ENCODE data around the gene CNNM4. TPM values are rescaled to one million over a fixed set of nuclear protein-coding genes. Genes with fewer than 3 reads are reported as not detected.
A peak's percentile ranks its signal among the peaks of the same experiment; 100 is the strongest.
"Not testable (repeated sequence)": the region's sequence is repeated elsewhere in the genome, so short reads cannot be mapped to it uniquely, and the experiment has no call there.

CNNM4 gene
- total RNA-seq, 6 experiments from 2014 or later: 2.3 to 4.9 (median 3.7) TPM

GRCh38 chr2:96789245-96789617, 28.5 kb downstream of the CNNM4 start:
- no peaks in the 10 kb centered on the region for H3K9me3 ChIP-seq
- no peak for DNase-seq
- 70% methylated on average over 2 of the region's 6 CpGs for WGBS (ENCODE audit: insufficient coverage, low coverage, low lambda C conversion rate, missing lambda C conversion rate)
- ATAC-seq: no peak
- TF ChIP-seq, protein P1, sequence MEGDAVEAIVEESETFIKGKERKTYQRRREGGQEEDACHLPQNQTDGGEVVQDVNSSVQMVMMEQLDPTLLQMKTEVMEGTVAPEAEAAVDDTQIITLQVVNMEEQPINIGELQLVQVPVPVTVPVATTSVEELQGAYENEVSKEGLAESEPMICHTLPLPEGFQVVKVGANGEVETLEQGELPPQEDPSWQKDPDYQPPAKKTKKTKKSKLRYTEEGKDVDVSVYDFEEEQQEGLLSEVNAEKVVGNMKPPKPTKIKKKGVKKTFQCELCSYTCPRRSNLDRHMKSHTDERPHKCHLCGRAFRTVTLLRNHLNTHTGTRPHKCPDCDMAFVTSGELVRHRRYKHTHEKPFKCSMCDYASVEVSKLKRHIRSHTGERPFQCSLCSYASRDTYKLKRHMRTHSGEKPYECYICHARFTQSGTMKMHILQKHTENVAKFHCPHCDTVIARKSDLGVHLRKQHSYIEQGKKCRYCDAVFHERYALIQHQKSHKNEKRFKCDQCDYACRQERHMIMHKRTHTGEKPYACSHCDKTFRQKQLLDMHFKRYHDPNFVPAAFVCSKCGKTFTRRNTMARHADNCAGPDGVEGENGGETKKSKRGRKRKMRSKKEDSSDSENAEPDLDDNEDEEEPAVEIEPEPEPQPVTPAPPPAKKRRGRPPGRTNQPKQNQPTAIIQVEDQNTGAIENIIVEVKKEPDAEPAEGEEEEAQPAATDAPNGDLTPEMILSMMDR (IDR thresholded peaks at IDR 0.05): no peak
- TF ChIP-seq POLR2A (IDR thresholded peaks at IDR 0.05): no peak
- H3K27me3 ChIP-seq: no peaks in the 10 kb centered on the region
- no peak overlapping the region for H3K4me3 ChIP-seq
- intact Hi-C loops (cut with DNase I): no loop called here
- H3K27ac ChIP-seq: no peak overlapping the region
- H3K4me1 ChIP-seq: peaks cover 0 to 28% (median 5%) of the 10 kb centered on the region in 4 donors
- H3K36me3 ChIP-seq: no peaks in the 10 kb centered on the region

DNA sequence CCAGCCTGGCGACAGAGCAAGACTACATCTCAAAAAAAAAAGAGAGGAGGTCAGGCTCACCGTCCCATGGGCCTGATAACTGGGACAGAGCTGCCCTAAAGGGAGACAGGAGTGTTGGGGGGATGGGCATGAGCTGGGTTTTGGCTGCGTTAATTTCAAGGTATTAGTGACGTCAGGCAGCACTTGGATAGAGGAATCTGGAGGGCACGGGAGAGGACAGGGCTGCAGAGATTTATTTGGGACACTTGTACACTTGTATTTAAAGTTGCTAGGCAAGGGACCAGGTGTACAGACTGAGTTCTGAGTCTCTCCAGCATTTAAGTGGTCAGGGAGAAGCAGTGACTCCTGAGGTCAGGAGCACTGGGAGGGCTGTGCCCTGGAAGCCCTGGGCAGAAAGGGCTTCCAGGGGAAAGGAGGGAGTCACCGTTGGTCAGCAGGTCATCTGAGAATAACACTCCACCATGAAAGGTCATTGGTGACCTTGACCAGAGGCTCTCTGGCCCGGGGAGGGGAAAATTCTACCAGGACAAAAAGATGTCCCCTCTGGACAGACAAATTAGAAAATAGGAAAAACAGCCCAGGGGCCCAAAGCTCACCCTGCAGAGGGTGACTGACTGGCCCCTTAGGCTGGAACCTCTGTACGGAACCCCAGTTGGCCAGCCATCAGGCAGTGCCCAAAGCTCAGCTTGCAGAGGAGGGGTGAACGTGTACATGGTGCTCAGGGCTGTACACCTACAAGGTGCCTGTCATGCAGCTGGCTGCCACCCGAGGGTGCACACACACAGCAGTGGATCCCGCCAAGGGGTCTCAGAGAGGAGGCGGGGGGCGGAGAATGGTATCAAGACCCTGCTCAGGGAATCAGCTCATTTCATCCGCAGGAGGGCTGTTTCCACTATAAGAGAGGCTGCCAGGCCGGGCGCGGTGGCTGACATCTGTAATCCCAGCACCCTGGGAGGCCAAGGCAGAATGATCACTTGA, 32.4 kb downstream of the CNNM4 start:
- Histone ChIP-seq H3K36me3 (no peaks in the 10 kb centered on the region), H3K27me3 (no peaks in the 10 kb centered on the region), H3K4me1 (peaks cover 0 to 9% (median 3%) of the 10 kb centered on the region in 4 donors), H3K4me3 (no peak overlapping the region), H3K27ac (no peak overlapping the region), H3K9me3 (no peaks in the 10 kb centered on the region)
- peak in 1 of 4 donors; percentile 24 for ATAC-seq
- DNase-seq: no peak
- 85% methylated on average over 8 of the region's 17 CpGs for WGBS (ENCODE audit: insufficient coverage, low coverage, low lambda C conversion rate, missing lambda C conversion rate)
- TF ChIP-seq POLR2A (IDR thresholded peaks at IDR 0.05): no peak
- TF ChIP-seq, protein P1 (IDR thresholded peaks at IDR 0.05): no peak
- intact Hi-C loops (cut with DNase I): no loop called here

DNA sequence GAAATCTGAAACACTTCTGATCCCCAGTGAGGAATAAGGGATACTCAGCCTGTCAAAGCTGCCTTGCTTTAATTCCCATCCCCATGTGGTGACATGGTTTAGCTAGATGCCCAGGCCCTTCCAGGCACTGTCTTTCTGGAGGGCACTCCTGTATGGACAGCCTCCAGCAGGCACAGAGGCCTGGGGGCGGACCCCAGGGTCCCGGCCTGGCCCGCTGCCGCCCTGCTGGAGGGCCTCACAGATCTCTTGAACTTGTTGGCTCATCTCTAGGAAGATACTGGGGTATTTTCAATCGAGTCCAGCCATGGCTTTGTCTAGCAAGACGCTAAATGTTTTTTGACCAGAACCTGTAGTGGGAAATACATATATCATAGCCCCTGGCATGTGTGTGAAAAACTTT, 34.4 kb downstream of the CNNM4 start:
- Histone ChIP-seq H3K4me3 (no peak overlapping the region), H3K27me3 (no peaks in the 10 kb centered on the region), H3K4me1 (no peaks in the 10 kb centered on the region), H3K27ac (no peak overlapping the region), H3K9me3 (no peaks in the 10 kb centered on the region), H3K36me3 (no peaks in the 10 kb centered on the region)
- intact Hi-C loops (cut with DNase I): no loop called here
- no peak for DNase-seq
- ATAC-seq: no peak
- WGBS (ENCODE audit: insufficient coverage, low coverage, low lambda C conversion rate, missing lambda C conversion rate): 94% methylated on average over 2 of the region's 6 CpGs
- TF ChIP-seq, protein P1 (IDR thresholded peaks at IDR 0.05): no peak
- no peak for TF ChIP-seq POLR2A (IDR thresholded peaks at IDR 0.05)

DNA sequence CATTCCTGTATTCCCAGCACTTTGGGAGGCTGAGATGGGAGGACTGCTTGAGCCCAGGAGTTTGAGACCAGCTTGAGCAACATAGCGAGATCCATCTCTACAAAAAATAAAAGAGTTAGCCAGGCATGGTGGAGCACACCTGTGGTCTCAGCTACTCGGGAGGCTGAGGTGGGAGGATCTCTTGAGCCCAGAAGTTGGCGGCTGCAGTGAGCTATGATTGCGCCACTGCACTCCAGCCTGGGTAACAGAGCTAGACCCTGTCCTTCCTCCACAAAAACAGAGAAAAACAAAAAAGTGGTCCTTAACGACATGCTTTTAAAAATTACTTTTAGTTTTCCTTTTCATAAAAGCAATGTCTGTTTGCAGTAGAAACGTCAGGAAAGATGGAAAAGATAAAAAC, 35.8 kb downstream of the CNNM4 start:
- H3K27me3 ChIP-seq; H3K9me3 ChIP-seq; H3K4me3 ChIP-seq; H3K36me3 ChIP-seq; H3K27ac ChIP-seq; H3K4me1 ChIP-seq; DNase-seq; intact Hi-C loops (cut with DNase I); ATAC-seq: not testable (repeated sequence)
- 83% methylated on average over 3 of the region's 6 CpGs for WGBS (ENCODE audit: insufficient coverage, low coverage, low lambda C conversion rate, missing lambda C conversion rate)

- ATAC-seq (no peak), DNase-seq (no peak)
- no peak overlapping the region for H3K27ac ChIP-seq
- TF ChIP-seq, protein P1 (IDR thresholded peaks at IDR 0.05): no peak
- TF ChIP-seq POLR2A (IDR thresholded peaks at IDR 0.05): no peak
- 85% methylated on average over 4 of the region's 23 CpGs for WGBS (ENCODE audit: insufficient coverage, low coverage, low lambda C conversion rate, missing lambda C conversion rate)
- H3K4me1 ChIP-seq: peaks cover 0 to 6% (median 0%) of the 10 kb centered on the region in 4 donors
- intact Hi-C loops (cut with DNase I): no loop called here
- H3K4me3 ChIP-seq: no peak overlapping the region
- no peaks in the 10 kb centered on the region for H3K9me3 ChIP-seq
- no peaks in the 10 kb centered on the region for H3K36me3 ChIP-seq
- H3K27me3 ChIP-seq: no peaks in the 10 kb centered on the region
Observed at GRCh38 chr2:96797066-96797625, 36.4 kb downstream of the CNNM4 start.

Data from right lobe of liver (tissue), 6 donors.